Activated B cell treated with CpG ODN at 0.5 μM for 24 hours (primary cell): ENCODE results near the gene TLR9. TPM values are rescaled to one million over a fixed set of nuclear protein-coding genes. Genes with fewer than 3 reads are reported as not detected.

Source experiments
- ATAC-seq: fragments of 200-7000 bp; cut with Tn5 transposase; one replicate; pipeline ENCODE4 v1.10.0; 2021; ENCODE audit warnings: low read depth, mild to moderate bottlenecking, moderate library complexity
- CTCF ChIA-PET: fragments of 350-600 bp; sonication (Branson Sonifier 250); formaldehyde crosslinking; loops from one replicate; lab custom pipeline; 2021; ENCODE audit warnings: antibody characterized with exemption; lab: Charles Lee
- POLR2A ChIA-PET: fragments of 350-600 bp; sonication (Branson Sonifier 250); formaldehyde crosslinking; loops from one replicate; lab custom pipeline; 2021; ENCODE audit warnings: antibody characterized with exemption; lab: Charles Lee
- DNase-seq: peaks from one replicate; pipeline ENCODE4 v3.0.0; 2022
- H3K27ac Mint-ChIP-seq: one replicate; pipeline ENCODE4 v1.8.0; 2020; ENCODE audit warnings: mixed read lengths
- H3K27me3 Mint-ChIP-seq: one replicate; pipeline ENCODE4 v1.8.0; 2021; ENCODE audit warnings: mixed read lengths
- H3K36me3 Mint-ChIP-seq: one replicate; pipeline ENCODE4 v1.8.0; 2021; ENCODE audit warnings: low read depth, mixed read lengths
- H3K4me1 Mint-ChIP-seq: one replicate; pipeline ENCODE4 v1.8.0; 2021; ENCODE audit warnings: mixed read lengths
- H3K4me3 Mint-ChIP-seq: one replicate; pipeline ENCODE4 v1.8.0; 2020; ENCODE audit warnings: mild to moderate bottlenecking, mixed read lengths
- H3K9me3 Mint-ChIP-seq: one replicate; pipeline ENCODE4 v1.8.0; 2020; ENCODE audit warnings: mixed read lengths
- intact Hi-C: fragments of 100-400 bp; cut with micrococcal nuclease; formaldehyde crosslinking; loops from one replicate; pipeline ENCODE4 v1.15.1; 2024
- total RNA-seq: library from RNA; stranded (reverse); gene quantifications from 2 replicates; pipeline ENCODE4 v1.2.3, GENCODE V29; 2022
- TF ChIP-seq, protein P1 (sequence below): fragments of 200-600 bp; IDR thresholded peaks from one replicate; pipeline ENCODE4 v1.8.0; 2022; ENCODE audit warnings: antibody characterized with exemption, mild to moderate bottlenecking

TLR9 gene
- total RNA-seq, 1 donor from 2014 or later = 10.4 TPM

DNA sequence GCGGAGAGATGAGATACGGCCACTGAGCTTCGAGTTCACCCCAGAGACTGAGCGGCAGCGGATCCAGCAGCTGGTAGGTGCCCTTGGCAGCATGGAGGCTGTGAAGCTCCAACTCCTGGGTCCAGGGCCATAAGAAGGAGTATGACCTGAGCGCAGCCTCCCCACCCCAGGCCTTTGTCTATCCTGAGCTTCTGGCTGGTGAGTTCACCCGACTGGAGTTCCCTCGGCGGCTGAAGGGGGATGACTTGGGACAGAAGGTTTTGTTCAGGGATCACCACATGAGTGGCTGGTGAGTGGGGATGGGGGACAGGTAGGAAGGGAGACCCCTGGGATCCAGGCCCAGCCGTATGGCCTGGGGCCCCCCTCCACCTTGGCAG is 22.7 kb upstream of the TLR9 start:
- H3K9me3 Mint-ChIP-seq = no peaks in the 10 kb centered on the region
- ChIA-PET CTCF (interaction anchor here (1.4 kb wide), 1 partner anchor 17 kb away, joined by 5 read pairs; no protein-coding TSS in a partner anchor), POLR2A (interaction anchor here (0.7 to 12.1 kb wide), 5 partner anchors 9 to 40 kb away, joined by 5 to 147 read pairs (median 9); partner anchors contain the start of genes GLYCTK, TLR9, TWF2 and WDR82)
- no peaks in the 10 kb centered on the region for H3K27me3 Mint-ChIP-seq
- H3K27ac Mint-ChIP-seq = peak overlapping the region; percentile 68
- DNase-seq (no peak), ATAC-seq (no peak)
- H3K36me3 Mint-ChIP-seq = peaks cover 40% of the 10 kb centered on the region
- intact Hi-C loops = loop anchor here (1.0 kb wide), 1 partner anchor 9 kb away; the partner anchor contains the start of gene TWF2
- H3K4me3 Mint-ChIP-seq = peak overlapping the region; percentile 19
- TF ChIP-seq, protein P1, sequence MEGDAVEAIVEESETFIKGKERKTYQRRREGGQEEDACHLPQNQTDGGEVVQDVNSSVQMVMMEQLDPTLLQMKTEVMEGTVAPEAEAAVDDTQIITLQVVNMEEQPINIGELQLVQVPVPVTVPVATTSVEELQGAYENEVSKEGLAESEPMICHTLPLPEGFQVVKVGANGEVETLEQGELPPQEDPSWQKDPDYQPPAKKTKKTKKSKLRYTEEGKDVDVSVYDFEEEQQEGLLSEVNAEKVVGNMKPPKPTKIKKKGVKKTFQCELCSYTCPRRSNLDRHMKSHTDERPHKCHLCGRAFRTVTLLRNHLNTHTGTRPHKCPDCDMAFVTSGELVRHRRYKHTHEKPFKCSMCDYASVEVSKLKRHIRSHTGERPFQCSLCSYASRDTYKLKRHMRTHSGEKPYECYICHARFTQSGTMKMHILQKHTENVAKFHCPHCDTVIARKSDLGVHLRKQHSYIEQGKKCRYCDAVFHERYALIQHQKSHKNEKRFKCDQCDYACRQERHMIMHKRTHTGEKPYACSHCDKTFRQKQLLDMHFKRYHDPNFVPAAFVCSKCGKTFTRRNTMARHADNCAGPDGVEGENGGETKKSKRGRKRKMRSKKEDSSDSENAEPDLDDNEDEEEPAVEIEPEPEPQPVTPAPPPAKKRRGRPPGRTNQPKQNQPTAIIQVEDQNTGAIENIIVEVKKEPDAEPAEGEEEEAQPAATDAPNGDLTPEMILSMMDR = no peak
- peaks cover 63% of the 10 kb centered on the region for H3K4me1 Mint-ChIP-seq

DNA sequence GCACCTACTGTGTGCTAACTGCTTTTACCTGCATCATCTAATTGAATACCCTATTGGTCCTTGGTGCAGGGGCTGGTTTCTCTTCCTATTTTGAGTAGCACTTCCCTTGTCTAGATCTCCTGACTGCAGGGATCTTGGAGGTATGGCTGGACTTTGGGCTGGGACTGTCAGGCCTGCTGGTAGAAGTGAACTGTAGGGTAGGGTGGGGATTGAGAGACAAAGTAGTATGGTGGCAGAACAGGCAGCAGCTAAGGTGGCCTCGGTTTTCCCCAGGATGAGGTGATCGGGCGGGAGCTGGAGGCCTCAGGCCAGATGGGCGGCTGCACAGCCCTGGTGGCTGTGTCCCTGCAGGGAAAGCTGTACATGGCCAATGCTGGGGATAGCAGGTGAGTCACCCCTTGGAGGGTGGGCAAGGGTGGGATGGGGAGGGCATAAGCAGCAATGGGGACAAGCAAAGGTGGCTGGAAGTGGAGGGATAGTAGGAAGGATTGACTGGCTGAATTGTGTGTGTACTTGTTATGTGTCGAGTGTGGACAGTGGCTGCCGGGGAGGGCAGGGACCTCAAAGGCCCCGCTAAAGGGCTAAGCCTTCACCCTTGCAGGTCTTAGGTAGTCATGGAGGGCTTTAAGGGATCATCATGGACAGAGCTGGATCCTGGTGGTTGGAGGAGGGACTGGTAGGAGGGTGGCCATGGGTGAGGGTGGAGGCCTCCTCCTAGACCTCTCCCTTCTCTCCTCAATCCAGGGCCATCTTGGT is 22.1 kb upstream of the TLR9 start:
- ChIA-PET POLR2A (interaction anchor here (0.7 to 12.1 kb wide), 6 partner anchors 9 to 41 kb away, joined by 5 to 147 read pairs (median 8); partner anchors contain the start of genes GLYCTK, TLR9, TWF2 and WDR82), CTCF (interaction anchor here (1.4 kb wide), 1 partner anchor 16 kb away, joined by 5 read pairs; no protein-coding TSS in a partner anchor)
- ATAC-seq (no peak), DNase-seq (no peak)
- H3K4me3 Mint-ChIP-seq = peak overlapping the region; percentile 81
- H3K27ac Mint-ChIP-seq = peak overlapping the region; percentile 68
- intact Hi-C loops = loop anchor here (1.0 kb wide), 1 partner anchor 8 kb away; the partner anchor contains the start of gene TWF2
- TF ChIP-seq, protein P1 = no peak
- H3K36me3 Mint-ChIP-seq = peaks cover 36% of the 10 kb centered on the region
- no peaks in the 10 kb centered on the region for H3K9me3 Mint-ChIP-seq
- no peaks in the 10 kb centered on the region for H3K27me3 Mint-ChIP-seq
- H3K4me1 Mint-ChIP-seq = peaks cover 59% of the 10 kb centered on the region

DNA sequence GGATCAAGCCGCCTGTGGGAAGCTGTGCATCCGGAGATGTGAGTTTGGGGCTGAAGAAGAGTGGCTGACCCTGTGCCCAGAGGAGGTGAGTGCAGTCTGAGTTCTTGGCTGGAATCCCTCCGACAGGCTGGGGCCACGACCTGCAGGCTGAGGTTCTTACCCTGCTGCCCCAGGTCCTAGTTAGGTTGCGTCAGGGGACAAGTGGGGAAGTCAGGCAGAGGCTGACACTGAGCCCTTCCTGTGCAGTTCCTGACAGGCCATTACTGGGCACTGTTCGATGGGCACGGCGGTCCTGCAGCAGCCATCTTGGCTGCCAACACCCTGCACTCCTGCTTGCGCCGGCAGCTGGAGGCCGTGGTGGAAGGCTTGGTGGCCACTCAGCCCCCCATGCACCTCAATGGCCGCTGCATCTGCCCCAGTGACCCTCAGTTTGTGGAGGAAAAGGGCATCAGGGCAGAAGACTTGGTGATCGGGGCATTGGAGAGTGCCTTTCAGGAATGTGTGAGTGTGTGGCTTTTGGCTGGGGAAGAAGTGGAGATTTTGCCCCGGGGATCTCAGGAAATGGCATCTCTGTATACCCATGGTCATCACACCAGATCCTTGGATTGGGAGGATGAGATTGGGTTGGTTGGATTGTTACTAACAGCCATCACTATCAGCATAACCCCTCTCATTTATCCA is 21.4 kb upstream of the TLR9 start:
- Mint-ChIP-seq H3K27me3 (no peaks in the 10 kb centered on the region), H3K36me3 (peaks cover 32% of the 10 kb centered on the region), H3K4me1 (peaks cover 57% of the 10 kb centered on the region), H3K4me3 (peak overlapping the region; percentile 81), H3K27ac (peak overlapping the region; percentile 68), H3K9me3 (no peaks in the 10 kb centered on the region)
- ChIA-PET POLR2A (interaction anchor here (0.6 to 12.1 kb wide), 9 partner anchors 16 to 41 kb away, joined by 3 to 147 read pairs (median 8); partner anchors contain the start of genes GLYCTK, TLR9 and WDR82), CTCF (interaction anchor here (1.1 kb wide), 1 partner anchor 26 kb away, joined by 4 read pairs; no protein-coding TSS in a partner anchor)
- DNase-seq (no peak), ATAC-seq (no peak)
- TF ChIP-seq, protein P1 = no peak
- intact Hi-C loops = no loop called here

DNA sequence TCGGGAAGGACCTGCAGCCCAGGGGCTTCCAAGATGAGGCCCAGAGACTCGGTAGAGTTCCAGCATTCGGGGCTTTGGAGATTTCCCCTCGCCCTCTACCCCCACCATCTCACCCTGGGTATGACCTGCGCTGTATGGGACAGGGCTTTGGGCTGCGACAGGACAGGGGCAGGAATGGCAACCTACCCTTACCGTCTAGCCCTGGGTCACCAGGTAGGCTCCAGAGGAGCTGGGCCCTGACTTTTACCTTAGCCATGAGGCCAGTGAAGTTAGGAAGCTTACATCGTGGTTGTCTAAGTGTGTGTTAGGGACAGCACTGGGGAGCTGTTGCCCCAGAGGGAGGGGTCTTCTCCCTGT is 20.8 kb upstream of the TLR9 start:
- TF ChIP-seq, protein P1 = no peak
- ChIA-PET POLR2A (interaction anchor here (0.6 to 12.1 kb wide), 11 partner anchors 10 to 92 kb away, joined by 3 to 147 read pairs (median 4); partner anchors contain the start of genes GLYCTK, POC1A, TLR9 and WDR82), CTCF (interaction anchor here (1.1 to 1.2 kb wide), 3 partner anchors 14 to 26 kb away, joined by 3 to 6 read pairs (median 4); partner anchors contain the start of gene TLR9)
- H3K9me3 Mint-ChIP-seq = no peaks in the 10 kb centered on the region
- H3K27me3 Mint-ChIP-seq = no peaks in the 10 kb centered on the region
- peaks cover 30% of the 10 kb centered on the region for H3K36me3 Mint-ChIP-seq
- peak overlapping the region; percentile 81 for H3K4me3 Mint-ChIP-seq
- H3K4me1 Mint-ChIP-seq = peaks cover 57% of the 10 kb centered on the region
- intact Hi-C loops = no loop called here
- H3K27ac Mint-ChIP-seq = peak overlapping the region; percentile 68
- DNase-seq = no peak
- ATAC-seq = no peak
